IMR-90 (cell line): ENCODE results near the gene PAQR5. TPM values are rescaled to one million over a fixed set of nuclear protein-coding genes. Genes with fewer than 3 reads are reported as not detected.
A peak's percentile ranks its signal among the peaks of the same experiment; 100 is the strongest.

Experiments used
- ATAC-seq: fragments of 200-7000 bp; cut with Tn5 transposase; 2 replicates; pipeline ENCODE4 v1.9.1; 2020; ENCODE audit warnings: low read depth, mild to moderate bottlenecking, moderate library complexity
- BruUV-seq: library from RNA; stranded (reverse); fragments of 400-500 nt; replicated peaks from 2 replicates; lab custom pipeline; 2021; lab: Mats Ljungman, UMichigan
- CTCF ChIA-PET: fragments of 300-600 bp; formaldehyde crosslinking; extraction: SDS; loops from one replicate; lab custom pipeline; 2021; ENCODE audit warnings: antibody characterized with exemption; lab: Yijun Ruan, JAX
- POLR2A ChIA-PET: fragments of 300-600 bp; sonication (Branson Sonifier 250); formaldehyde crosslinking; loops from one replicate; lab custom pipeline; 2022; ENCODE audit warnings: antibody characterized with exemption; ENCODE audit not compliant: unreplicated experiment; lab: Charles Lee
- DNase-seq: peaks from one replicate; pipeline ENCODE4 v3.0.0; 2013
- H2AFZ ChIP-seq: replicated peaks from 2 replicates; pipeline ENCODE3; 2013; ENCODE audit warnings: low read length, mild to moderate bottlenecking; ENCODE audit not compliant: poor library complexity
- H2AK5ac ChIP-seq: 2 replicates; pipeline ENCODE4 v1.6.1; 2013; ENCODE audit warnings: low read depth, low read length, inconsistent platforms
- H2AK9ac ChIP-seq: replicated peaks from 2 replicates; pipeline ENCODE3; 2013; ENCODE audit warnings: mild to moderate bottlenecking, low read depth, low read length, moderate library complexity; ENCODE audit not compliant: poor library complexity
- H2BK120ac ChIP-seq: 2 replicates; pipeline ENCODE4 v1.6.1; 2013; ENCODE audit warnings: low read depth, low read length, inconsistent platforms
- H2BK15ac ChIP-seq: 3 replicates; pipeline ENCODE4 v1.6.1; 2013; ENCODE audit warnings: low read depth, low read length, inconsistent platforms
- H2BK20ac ChIP-seq: 2 replicates; pipeline ENCODE4 v1.6.1; 2013; ENCODE audit warnings: low read depth, mild to moderate bottlenecking, inconsistent platforms, low read length, moderate library complexity
- H2BK5ac ChIP-seq: 2 replicates; pipeline ENCODE4 v1.6.1; 2013; ENCODE audit warnings: mild to moderate bottlenecking, low read depth, low read length, inconsistent platforms; ENCODE audit not compliant: poor library complexity, severe bottlenecking
- H3K14ac ChIP-seq: replicated peaks from 2 replicates; pipeline ENCODE4 v1.6.1; 2013; ENCODE audit warnings: low read depth, low read length, inconsistent platforms
- H3K18ac ChIP-seq: 2 replicates; pipeline ENCODE4 v1.6.1; 2013; ENCODE audit warnings: low read depth, low read length, control low read depth
- H3K23ac ChIP-seq: 2 replicates; pipeline ENCODE4 v1.6.1; 2013; ENCODE audit warnings: low read depth, low read length, inconsistent platforms
- H3K27ac ChIP-seq: 2 replicates; pipeline ENCODE4 v1.5.1; 2013; ENCODE audit warnings: mild to moderate bottlenecking, control low read depth, low read length; ENCODE audit not compliant: insufficient read depth
- H3K27me3 ChIP-seq: 2 replicates; pipeline ENCODE4 v1.6.1; 2013; ENCODE audit warnings: low read length; ENCODE audit not compliant: control insufficient read depth, insufficient read depth
- H3K36me3 ChIP-seq: 2 replicates; pipeline ENCODE4 v1.6.1; 2013; ENCODE audit warnings: low read length, mixed read lengths; ENCODE audit not compliant: control insufficient read depth, insufficient read depth
- H3K4ac ChIP-seq: 2 replicates; pipeline ENCODE4 v1.6.1; 2013; ENCODE audit warnings: low read depth, low read length, inconsistent platforms
- H3K4me1 ChIP-seq: 2 replicates; pipeline ENCODE4 v1.6.1; 2013; ENCODE audit warnings: low read length, mixed read lengths; ENCODE audit not compliant: control insufficient read depth, insufficient read depth
- H3K4me2 ChIP-seq: 2 replicates; pipeline ENCODE4 v1.6.1; 2013; ENCODE audit warnings: low read depth, mild to moderate bottlenecking, control low read depth, low read length, moderate library complexity
- H3K4me3 ChIP-seq: 2 replicates; pipeline ENCODE4 v1.5.1; 2013; ENCODE audit warnings: low read depth, mild to moderate bottlenecking, control low read depth, low read length, moderate library complexity; ENCODE audit not compliant: insufficient read depth
- H3K56ac ChIP-seq: 2 replicates; pipeline ENCODE4 v1.6.1; 2013; ENCODE audit warnings: low read length, inconsistent platforms; ENCODE audit not compliant: insufficient read depth; ENCODE audit errors: extremely low read depth
- H3K79me1 ChIP-seq, 2 experiments: 2 replicates each; pipeline ENCODE4 v1.6.1; 2013; ENCODE audit warnings: low read length in 2 of 2, inconsistent platforms in 1 of 2, low read depth in 1 of 2
- H3K9ac ChIP-seq: 2 replicates; pipeline ENCODE4 v1.6.1; 2013; ENCODE audit warnings: low read depth, low read length, control low read depth
- H3K9me1 ChIP-seq: 2 replicates; pipeline ENCODE4 v1.6.1; 2013; ENCODE audit warnings: low read length, inconsistent platforms; ENCODE audit not compliant: insufficient read depth
- H3K9me3 ChIP-seq: 2 replicates; pipeline ENCODE4 v1.6.1; 2013; ENCODE audit warnings: low read length; ENCODE audit not compliant: control insufficient read depth, insufficient read depth
- H4K20me1 ChIP-seq: 2 replicates; pipeline ENCODE4 v1.6.1; 2013; ENCODE audit warnings: low read length, inconsistent platforms; ENCODE audit not compliant: insufficient read depth
- H4K5ac ChIP-seq: 2 replicates; pipeline ENCODE4 v1.6.1; 2013; ENCODE audit warnings: mild to moderate bottlenecking, low read depth, low read length, control low read depth
- H4K8ac ChIP-seq, 2 experiments: 2 replicates each; pipeline ENCODE4 v1.6.1; 2013; ENCODE audit warnings: low read depth in 2 of 2, low read length in 2 of 2, control low read depth in 1 of 2, inconsistent platforms in 1 of 2
- H4K91ac ChIP-seq: 2 replicates; pipeline ENCODE4 v1.6.1; 2013; ENCODE audit warnings: low read depth, low read length, inconsistent platforms; ENCODE audit not compliant: insufficient read depth
- BHLHE40 ChIP-seq: fragments of 150-350 bp; IDR thresholded peaks from 2 replicates; pipeline ENCODE4 v1.6.1; 2016; ENCODE audit warnings: mild to moderate bottlenecking, low read depth, low read length
- CEBPB ChIP-seq: IDR thresholded peaks from 2 replicates; pipeline ENCODE4 v1.6.1; 2012; ENCODE audit warnings: low read depth, low read length, improper control_type of control experiment
- CHD1 ChIP-seq: IDR thresholded peaks from 2 replicates; pipeline ENCODE4 v1.6.1; 2012; ENCODE audit warnings: low read depth, low read length, improper control_type of control experiment
- MAFK ChIP-seq: IDR thresholded peaks from 2 replicates; pipeline ENCODE4 v1.6.1; 2012; ENCODE audit warnings: low read depth, low read length, improper control_type of control experiment
- POLR2A ChIP-seq: IDR thresholded peaks from 2 replicates; pipeline ENCODE4 v1.6.1; 2012; ENCODE audit warnings: mild to moderate bottlenecking, low read depth, low read length
- RAD21 ChIP-seq: IDR thresholded peaks from 2 replicates; pipeline ENCODE4 v1.6.1; 2012; ENCODE audit warnings: low read length, improper control_type of control experiment
- RFX5 ChIP-seq: IDR thresholded peaks from 2 replicates; pipeline ENCODE4 v1.8.0; 2012; ENCODE audit warnings: low read depth, mild to moderate bottlenecking, low read length, moderate library complexity
- SMC3 ChIP-seq: fragments of 150-350 bp; IDR thresholded peaks from 2 replicates; pipeline ENCODE4 v1.6.1; 2016; ENCODE audit warnings: low read depth, mild to moderate bottlenecking, antibody characterized with exemption, low read length, moderate library complexity
- WGBS, 2 experiments: methylation state at CpG; one replicate each; pipeline versions ENCODE4 v1.1.5 to v1.1.7; 2013; ENCODE audit warnings: missing lambda C conversion rate in 2 of 2; ENCODE audit not compliant: insufficient read length in 1 of 2; ENCODE audit errors: extremely low coverage in 2 of 2; 5-methylcytosine and 5-hydroxymethylcytosine counted together
- dilution Hi-C: fragments of 300-500 bp; cut with HindIII; formaldehyde crosslinking; loops from one replicate; pipeline ENCODE4 v1.14.3; 2018; ENCODE audit warnings: low sequenced_read_pairs; ENCODE audit not compliant: unreplicated experiment
- in situ Hi-C: fragments of 300-500 bp; cut with MboI; formaldehyde crosslinking; loops from 3 replicates; pipeline ENCODE4 v1.14.3; 2019; ENCODE audit warnings: low sequenced_read_pairs, inconsistent platforms, mixed read lengths
- intact Hi-C: fragments of 100-400 bp; cut with micrococcal nuclease; formaldehyde crosslinking; loops from 2 replicates; pipeline ENCODE4 v1.10.0; 2022
- polyA plus RNA-seq, 3 experiments: library from polyadenylated mRNA; depleted of rRNA; stranded (reverse); fragments of >200 nt; gene quantifications; 2 replicates each; pipeline ENCODE4 v1.2.3, GENCODE V29; 2012; ENCODE audit warnings: low replicate concordance in 1 of 3
- total RNA-seq: library from RNA; depleted of rRNA; stranded (reverse); fragments of >200 nt; gene quantifications from 2 replicates; pipeline ENCODE4 v1.2.3, GENCODE V29; 2012
- TF ChIP-seq, protein P1 (sequence below): conservative IDR thresholded peaks from 2 replicates; pipeline ENCODE4 v1.5.1; 2012; ENCODE audit warnings: mild to moderate bottlenecking, low read depth, low read length, improper control_type of control experiment

Gene PAQR5
- total and polyA plus RNA-seq, 2 of the 4 experiments (the other 2 are of a cell fraction) = 2.3 to 2.7 TPM

GRCh38 chr15:69405110-69405509, 106.4 kb downstream of the PAQR5 start:
- peaks cover 32% of the 10 kb centered on the region for H3K9me1 ChIP-seq
- no peaks in the 10 kb centered on the region for H3K27me3 ChIP-seq
- no peak overlapping the region for H4K91ac ChIP-seq
- no peak overlapping the region for H3K18ac ChIP-seq
- H2AK5ac ChIP-seq = no peak overlapping the region
- no peak overlapping the region for H2BK120ac ChIP-seq
- BruUV-seq = no TSS peak
- in situ Hi-C loops (no loop called here), dilution Hi-C loops (no loop called here), intact Hi-C loops (no loop called here)
- H3K79me1 ChIP-seq = peaks cover 28 to 71% of the 10 kb centered on the region in 2 experiments
- no peak overlapping the region for H2BK15ac ChIP-seq
- no peak overlapping the region for H3K9ac ChIP-seq
- H3K36me3 ChIP-seq = no peaks in the 10 kb centered on the region
- H2AK9ac ChIP-seq = no peak overlapping the region
- H3K27ac ChIP-seq = no peak overlapping the region
- H4K5ac ChIP-seq = no peak overlapping the region
- H3K4me1 ChIP-seq = peaks cover 9% of the 10 kb centered on the region
- no peaks in the 10 kb centered on the region for H3K9me3 ChIP-seq
- ChIA-PET POLR2A (no interaction called here), CTCF (no interaction called here)
- no peak for DNase-seq
- H3K4ac ChIP-seq = no peak overlapping the region
- H3K4me2 ChIP-seq = no peak overlapping the region
- no peak overlapping the region for H3K23ac ChIP-seq
- no CpG with 5 or more reads among the region's 3 CpGs for WGBS, 2 experiments
- no peak overlapping the region for H3K14ac ChIP-seq
- H3K56ac ChIP-seq = no peak overlapping the region
- H4K8ac ChIP-seq = no peak overlapping the region
- H2BK20ac ChIP-seq = no peak overlapping the region
- ATAC-seq = no peak
- no peak overlapping the region for H2AFZ ChIP-seq
- no peak overlapping the region for H3K4me3 ChIP-seq
- peaks cover 25% of the 10 kb centered on the region for H4K20me1 ChIP-seq
- no peak overlapping the region for H2BK5ac ChIP-seq
- TF ChIP-seq CEBPB = no peak
- no peak for TF ChIP-seq BHLHE40
- TF ChIP-seq RFX5 = no peak
- TF ChIP-seq MAFK = peak; percentile 61
- no peak for TF ChIP-seq SMC3
- TF ChIP-seq CHD1 = no peak
- no peak for TF ChIP-seq RAD21
- TF ChIP-seq POLR2A = no peak
- TF ChIP-seq, protein P1, sequence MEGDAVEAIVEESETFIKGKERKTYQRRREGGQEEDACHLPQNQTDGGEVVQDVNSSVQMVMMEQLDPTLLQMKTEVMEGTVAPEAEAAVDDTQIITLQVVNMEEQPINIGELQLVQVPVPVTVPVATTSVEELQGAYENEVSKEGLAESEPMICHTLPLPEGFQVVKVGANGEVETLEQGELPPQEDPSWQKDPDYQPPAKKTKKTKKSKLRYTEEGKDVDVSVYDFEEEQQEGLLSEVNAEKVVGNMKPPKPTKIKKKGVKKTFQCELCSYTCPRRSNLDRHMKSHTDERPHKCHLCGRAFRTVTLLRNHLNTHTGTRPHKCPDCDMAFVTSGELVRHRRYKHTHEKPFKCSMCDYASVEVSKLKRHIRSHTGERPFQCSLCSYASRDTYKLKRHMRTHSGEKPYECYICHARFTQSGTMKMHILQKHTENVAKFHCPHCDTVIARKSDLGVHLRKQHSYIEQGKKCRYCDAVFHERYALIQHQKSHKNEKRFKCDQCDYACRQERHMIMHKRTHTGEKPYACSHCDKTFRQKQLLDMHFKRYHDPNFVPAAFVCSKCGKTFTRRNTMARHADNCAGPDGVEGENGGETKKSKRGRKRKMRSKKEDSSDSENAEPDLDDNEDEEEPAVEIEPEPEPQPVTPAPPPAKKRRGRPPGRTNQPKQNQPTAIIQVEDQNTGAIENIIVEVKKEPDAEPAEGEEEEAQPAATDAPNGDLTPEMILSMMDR = no peak
